Measurements from ENCODE around the gene ADI1.
"Not testable (repeated sequence)": the region's sequence is repeated elsewhere in the genome, so short reads cannot be mapped to it uniquely, and the experiment has no call there.

The ADI1 gene

DNA sequence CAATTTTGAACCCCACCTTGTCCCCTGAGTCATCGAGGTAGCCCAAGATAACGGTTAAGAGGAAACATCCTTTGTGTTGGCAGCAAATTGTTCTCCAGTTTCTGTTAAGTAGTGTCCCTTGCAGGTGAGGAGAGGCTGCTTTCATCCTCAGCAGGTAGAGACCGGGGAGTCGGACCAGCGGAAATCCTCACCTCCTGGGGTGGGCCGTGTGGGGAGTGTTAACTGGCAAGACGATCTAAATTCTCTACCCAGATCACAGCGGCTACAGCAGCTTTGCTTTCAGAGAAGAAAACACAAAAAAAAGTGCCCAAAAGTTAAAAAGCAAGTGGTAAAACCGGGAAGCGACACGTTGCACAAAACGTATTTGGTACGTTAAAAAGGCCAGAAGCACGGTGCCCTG is 63.2 kb downstream of the ADI1 start:
- no peak overlapping the region for H3K4me3 ChIP-seq (ENCODE audit: low read length)
- no peak for DNase-seq (ENCODE audit: low read depth, low spot score)

DNA sequence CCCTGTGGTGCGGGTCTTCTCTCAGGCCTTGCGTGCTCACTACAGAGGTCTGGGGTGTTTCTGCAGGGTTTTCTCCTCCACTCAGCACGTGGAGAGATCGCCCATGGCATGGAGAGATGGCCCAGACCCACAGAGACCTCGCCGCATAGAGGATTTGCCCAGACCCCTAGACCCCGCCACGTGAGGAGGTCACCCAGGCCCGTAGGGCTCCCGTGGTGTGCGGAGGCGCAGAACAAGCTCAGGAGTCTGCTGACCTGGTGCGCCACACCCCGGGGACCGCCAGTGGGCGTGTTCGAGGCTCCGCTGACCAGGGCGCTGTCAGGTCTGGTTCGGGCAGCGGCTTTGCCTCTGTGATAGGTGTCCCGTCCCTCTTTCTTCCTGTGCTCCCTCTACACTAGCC is 64.5 kb downstream of the ADI1 start:
- no peak overlapping the region for H3K4me3 ChIP-seq (ENCODE audit: low read length)
- DNase-seq (ENCODE audit: low read depth, low spot score) = no peak

DNA sequence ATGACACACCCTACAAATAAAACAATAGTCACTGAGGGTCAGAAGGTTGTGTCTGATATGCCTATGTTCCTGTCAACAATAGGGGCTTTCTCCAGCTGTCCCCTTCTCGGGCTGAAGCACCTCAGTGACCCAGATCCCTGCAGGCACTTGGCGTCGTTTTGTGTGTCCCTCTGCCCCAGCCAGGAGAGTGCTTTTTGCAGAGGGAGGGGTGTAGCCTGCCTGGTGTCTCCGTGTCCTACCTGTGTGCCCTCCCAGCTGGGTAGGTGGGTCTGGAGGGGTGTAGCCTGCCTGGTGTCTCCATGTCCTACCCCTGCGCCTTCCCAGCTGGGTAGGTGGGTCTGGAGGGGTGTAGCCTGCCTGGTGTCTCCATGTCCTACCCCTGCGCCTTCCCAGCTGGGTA is 65.3 kb downstream of the ADI1 start:
- not testable (repeated sequence) for H3K4me3 ChIP-seq (ENCODE audit: low read length); DNase-seq (ENCODE audit: low read depth, low spot score)

DNA sequence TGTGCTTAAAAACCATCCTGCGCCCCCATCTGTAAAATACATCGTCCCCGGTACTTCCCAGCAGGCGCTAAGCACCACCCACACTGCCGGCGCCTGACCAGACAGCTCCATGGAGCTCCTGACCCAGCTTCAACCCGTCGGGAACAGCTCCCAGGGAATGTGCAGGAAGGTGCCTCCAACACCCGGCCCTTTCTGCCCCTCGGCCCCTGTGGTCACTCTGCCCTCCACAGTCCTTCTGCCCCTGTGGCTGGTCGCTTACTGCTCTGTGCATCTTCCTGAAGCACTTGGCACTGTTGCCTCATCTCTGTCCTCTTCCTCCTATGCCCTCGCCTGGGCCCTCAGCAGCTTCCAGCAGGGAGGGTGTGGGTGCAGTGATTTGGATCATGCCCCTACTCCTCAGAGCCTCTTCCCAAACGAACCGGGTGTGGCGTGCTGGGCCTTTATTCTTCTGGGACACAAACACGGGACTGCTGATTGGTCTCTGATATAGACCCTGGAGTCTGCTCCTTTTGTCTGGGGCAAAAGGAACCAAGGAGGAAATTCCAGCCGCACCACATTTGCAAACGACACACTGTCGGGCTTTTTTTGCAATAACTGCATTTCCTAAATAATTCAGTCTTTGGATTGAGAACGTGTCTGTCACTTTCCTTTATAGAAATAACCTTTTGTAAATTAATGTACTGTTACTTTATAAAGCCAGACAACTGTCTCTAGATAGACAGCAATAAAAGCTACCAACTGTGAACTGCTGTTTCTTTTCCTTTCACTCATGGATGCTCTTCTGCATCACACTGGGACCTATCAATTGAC is 65.9 kb downstream of the ADI1 start:
- no peak for DNase-seq (ENCODE audit: low read depth, low spot score)
- H3K4me3 ChIP-seq (ENCODE audit: low read length) = no peak overlapping the region

DNA sequence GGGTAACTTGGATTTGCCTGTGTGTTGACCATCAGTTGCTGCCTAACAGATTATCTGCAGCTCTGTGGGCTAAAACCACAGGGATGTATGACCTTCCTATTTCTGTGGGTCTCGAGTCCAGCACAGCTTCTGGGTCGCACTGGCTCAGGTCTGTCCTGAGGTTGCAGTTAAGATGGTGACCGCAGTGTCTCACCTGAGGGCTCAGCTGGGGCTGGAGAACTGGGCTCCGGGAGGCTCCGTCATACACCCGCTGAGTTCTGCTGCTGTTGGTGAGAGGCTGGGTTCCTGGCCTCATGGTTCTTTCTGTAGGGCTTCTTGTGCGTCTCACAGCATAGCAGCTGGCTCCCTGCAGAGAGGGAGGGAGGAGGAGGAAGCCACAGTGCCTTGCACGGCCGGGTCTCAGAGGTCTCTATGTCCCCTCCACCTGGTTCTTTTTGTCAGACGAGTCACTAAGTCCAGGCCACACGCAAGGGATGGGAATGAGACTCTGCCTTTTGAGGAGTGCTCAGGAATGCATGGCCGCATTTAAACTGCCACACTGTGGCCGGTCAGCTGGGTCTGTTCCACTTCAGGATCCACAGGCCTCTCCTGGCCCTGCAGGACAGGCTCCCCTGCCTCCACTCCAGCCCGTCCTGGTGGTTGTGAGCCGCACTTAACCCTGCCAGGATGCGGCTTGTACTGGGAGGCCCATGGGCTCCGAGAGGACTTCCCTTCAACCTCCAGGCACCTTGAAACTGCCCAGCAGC is 67.2 kb downstream of the ADI1 start:
- H3K4me3 ChIP-seq (ENCODE audit: low read length) = no peak overlapping the region
- no peak for DNase-seq (ENCODE audit: low read depth, low spot score)

DNA sequence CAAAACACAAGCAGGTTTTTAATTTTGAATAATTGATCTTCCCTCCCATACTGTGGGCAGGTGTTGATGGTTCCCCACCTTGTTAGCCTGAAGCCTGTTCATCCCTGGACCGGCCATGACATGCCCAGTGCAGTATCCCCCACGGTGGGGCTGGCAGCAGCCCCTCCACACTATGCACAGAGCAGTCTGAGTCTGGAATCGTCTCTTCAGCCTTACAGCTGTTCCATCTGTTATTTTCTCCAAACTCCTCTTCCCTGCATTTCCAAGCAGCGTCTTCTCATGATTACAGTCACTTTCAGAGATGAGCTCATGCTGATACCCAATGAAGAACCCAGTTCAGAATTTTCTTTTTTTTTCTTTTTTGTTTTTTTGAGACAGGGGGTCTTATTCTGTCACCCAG is 68.2 kb downstream of the ADI1 start:
- H3K4me3 ChIP-seq (ENCODE audit: low read length) = no peak overlapping the region
- no peak for DNase-seq (ENCODE audit: low read depth, low spot score)

DNA sequence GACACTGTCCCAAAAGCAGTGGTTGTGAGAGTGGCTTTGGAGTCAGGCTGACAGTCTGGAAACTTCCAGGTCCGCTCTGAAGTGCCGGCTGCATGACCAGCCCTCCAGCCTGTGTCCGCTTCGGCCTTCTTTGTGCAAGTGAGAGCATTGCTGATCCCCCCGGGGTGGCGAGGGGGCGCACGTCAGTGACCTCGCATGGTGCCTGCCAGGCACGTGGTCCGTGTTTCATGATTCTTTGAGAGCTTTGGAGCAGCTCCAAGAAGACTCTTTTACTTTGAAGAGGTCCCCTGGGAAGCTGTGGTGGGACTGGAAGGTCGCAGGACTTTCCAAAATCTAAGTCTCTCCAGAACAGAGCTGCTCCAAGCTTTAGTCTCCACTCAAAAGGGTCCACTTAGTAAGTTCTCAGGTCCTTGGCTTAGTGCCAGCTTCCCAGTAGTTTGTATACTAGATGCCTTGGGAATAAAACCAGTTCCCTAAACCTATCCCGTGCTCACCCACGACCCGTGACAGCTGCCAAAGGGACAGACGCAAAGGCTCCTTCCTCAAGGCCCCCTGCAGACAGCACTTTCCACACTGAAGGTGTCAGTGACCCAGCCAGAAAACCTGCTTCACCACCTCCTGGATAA is 68.8 kb downstream of the ADI1 start:
- no peak overlapping the region for H3K4me3 ChIP-seq (ENCODE audit: low read length)
- no peak for DNase-seq (ENCODE audit: low read depth, low spot score)

DNA sequence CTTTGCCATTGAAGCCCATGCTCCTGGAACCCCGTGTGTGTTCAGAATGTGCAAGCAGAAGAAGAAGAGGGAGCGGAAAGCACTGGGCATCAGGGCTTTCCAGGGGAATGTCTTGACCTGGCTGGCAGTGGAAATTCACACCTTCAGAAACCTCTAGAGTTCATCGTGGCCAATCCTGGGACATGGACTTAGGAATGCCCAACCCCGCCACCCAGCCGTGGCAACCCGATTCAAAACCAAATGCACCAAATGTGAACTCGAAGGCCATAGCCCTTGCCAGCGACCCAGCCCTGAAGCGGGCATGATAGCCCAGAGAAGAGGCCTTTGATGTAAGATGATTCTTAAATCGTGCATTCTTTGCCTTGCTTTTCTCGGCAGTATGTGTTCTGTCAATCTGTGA is 69.4 kb downstream of the ADI1 start:
- no peak for DNase-seq (ENCODE audit: low read depth, low spot score)
- no peak overlapping the region for H3K4me3 ChIP-seq (ENCODE audit: low read length)

DNA sequence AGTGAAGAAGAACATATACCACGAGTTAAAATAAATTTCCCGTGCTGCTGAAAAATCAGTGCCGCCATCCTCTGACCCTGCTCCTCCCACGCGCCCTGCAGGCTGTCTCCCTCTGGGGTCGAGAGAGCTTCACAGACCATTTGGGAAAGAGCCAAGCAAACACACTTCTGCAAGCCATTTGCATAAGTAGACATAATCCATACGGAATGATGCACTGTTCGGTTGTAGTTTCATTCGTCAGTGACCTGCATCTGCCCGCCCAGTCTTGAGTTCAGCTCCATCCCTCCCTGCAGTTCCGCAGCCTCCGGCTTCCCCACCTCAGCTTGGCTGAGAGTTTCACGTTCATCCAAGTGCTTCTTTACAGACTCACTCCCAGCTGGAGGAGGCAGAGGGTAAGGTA is 70.2 kb downstream of the ADI1 start:
- no peak overlapping the region for H3K4me3 ChIP-seq (ENCODE audit: low read length)
- no peak for DNase-seq (ENCODE audit: low read depth, low spot score)

DNA sequence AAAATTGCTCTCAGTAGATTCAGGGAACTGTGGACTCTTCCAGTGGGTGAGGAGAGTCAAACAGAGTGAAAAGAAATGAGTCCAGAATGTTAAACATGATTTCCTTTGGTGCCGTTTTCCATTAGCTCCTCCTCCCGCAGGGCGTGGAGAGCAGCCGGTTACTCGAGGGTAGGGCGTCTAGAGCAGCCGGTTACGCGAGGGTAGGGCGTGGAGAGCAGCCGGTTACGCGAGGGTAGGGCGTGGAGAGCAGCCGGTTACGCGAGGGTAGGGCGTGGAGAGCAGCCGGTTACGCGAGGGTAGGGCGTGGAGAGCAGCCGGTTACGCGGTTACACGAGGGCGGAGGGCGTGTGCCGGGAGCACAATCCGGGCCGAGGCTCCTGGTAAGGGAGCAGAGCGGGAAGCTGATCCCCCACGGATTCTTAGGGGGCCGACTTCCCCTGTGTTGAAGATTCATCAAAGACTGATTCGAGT is 70.9 kb downstream of the ADI1 start:
- not testable (repeated sequence) for DNase-seq (ENCODE audit: low read depth, low spot score); H3K4me3 ChIP-seq (ENCODE audit: low read length)

DNA sequence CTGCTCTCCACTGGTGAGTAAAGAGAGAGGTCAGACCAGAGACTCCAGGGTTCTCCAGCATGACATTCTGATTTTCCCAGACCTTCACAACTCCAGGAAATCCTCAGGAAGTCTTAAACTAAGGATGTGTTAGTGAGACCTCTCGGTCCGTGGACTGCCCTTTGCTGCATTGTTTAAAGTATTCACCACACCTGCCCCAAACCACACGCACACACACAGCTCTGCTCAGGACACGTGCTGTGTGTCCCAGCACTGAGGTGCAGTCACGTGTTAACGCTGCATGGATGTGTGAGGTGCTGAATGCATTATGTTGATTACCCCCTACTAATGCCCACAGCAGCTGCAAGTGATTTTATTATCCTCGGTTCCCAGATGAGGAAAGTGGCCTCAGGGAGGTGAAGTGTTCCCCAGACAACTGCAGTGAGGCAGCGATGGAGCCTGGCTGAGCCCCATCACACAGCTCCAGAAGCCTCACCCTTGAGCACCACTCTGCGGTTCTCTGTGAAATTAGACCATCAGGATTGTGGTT is 71.5 kb downstream of the ADI1 start:
- no peak for DNase-seq (ENCODE audit: low read depth, low spot score)

More for the DNA sequence above, 71.5 kb downstream of the ADI1 start:
- H3K4me3 ChIP-seq (ENCODE audit: low read length) = no peak overlapping the region
